Naive thymus-derived CD8-positive, alpha-beta T cell (primary cell): ENCODE data around the gene MAMDC4. TPM values are rescaled to one million over a fixed set of nuclear protein-coding genes. Genes with fewer than 3 reads are reported as not detected.

Experiments
- ATAC-seq, 2 donors: fragments of 150-1000 bp; cut with Tn5 transposase in 1 of 2; sonication (Bioruptor Pico), chemical (Tn5 transposase) in 1 of 2; 1 replicate in 1 of 2; 2 replicates in 1 of 2; pipeline ENCODE4 v1.10.0; 2021; ENCODE audit warnings: mild to moderate bottlenecking in 2 of 2, moderate library complexity in 2 of 2
- POLR2A ChIA-PET: fragments of 350-600 bp; sonication (Branson Sonifier 250); formaldehyde crosslinking; loops from one replicate; lab custom pipeline; 2021; ENCODE audit warnings: antibody characterized with exemption; lab: Charles Lee
- DNase-seq, 10 donors: peaks; one replicate each; pipeline versions ENCODE4 v3.0.0 to v3.0.0-alpha.2; 2020 to 2022
- H3K27ac Mint-ChIP-seq, 10 donors: one replicate each; pipeline ENCODE4 v1.8.0; 2020 to 2022; ENCODE audit warnings: mild to moderate bottlenecking in 10 of 10, mixed read lengths in 10 of 10, moderate library complexity in 4 of 10, inconsistent platforms in 1 of 10
- H3K27me3 Mint-ChIP-seq, 5 donors: one replicate each; pipeline ENCODE4 v1.8.0; 2021 to 2022; ENCODE audit warnings: mixed read lengths in 5 of 5
- H3K36me3 Mint-ChIP-seq, 3 donors: one replicate each; pipeline ENCODE4 v1.8.0; 2020 to 2022; ENCODE audit warnings: mixed read lengths in 3 of 3, mild to moderate bottlenecking in 2 of 3, inconsistent platforms in 1 of 3
- H3K4me1 Mint-ChIP-seq, 4 donors: one replicate each; pipeline ENCODE4 v1.8.0; 2021 to 2022; ENCODE audit warnings: mixed read lengths in 4 of 4
- H3K4me3 Mint-ChIP-seq, 10 donors: one replicate each; pipeline ENCODE4 v1.8.0; 2020 to 2022; ENCODE audit warnings: mild to moderate bottlenecking in 10 of 10, mixed read lengths in 10 of 10, moderate library complexity in 6 of 10, inconsistent platforms in 1 of 10
- H3K9me3 Mint-ChIP-seq, 9 donors: one replicate each; pipeline ENCODE4 v1.8.0; 2020 to 2022; ENCODE audit warnings: mixed read lengths in 9 of 9, mild to moderate bottlenecking in 3 of 9, inconsistent platforms in 1 of 9, moderate library complexity in 1 of 9
- polyA plus RNA-seq, 3 donors: library from polyadenylated mRNA; unstranded; fragments of 300-500 nt; fragmentation: Illumina TruSeq; gene quantifications; one replicate each; pipeline ENCODE4 v1.2.3, GENCODE V29; 2021
- total RNA-seq, 8 experiments: library from RNA in 2 of 8; stranded (reverse) in 2 of 8; gene quantifications; one replicate each; pipeline ENCODE4 v1.2.3 and lab custom pipeline; 2021 to 2026

Gene MAMDC4
- total and polyA plus RNA-seq, 5 experiments from 2014 or later = 0.14 to 7.5 (median 3.3) TPM; not detected in 1

DNA sequence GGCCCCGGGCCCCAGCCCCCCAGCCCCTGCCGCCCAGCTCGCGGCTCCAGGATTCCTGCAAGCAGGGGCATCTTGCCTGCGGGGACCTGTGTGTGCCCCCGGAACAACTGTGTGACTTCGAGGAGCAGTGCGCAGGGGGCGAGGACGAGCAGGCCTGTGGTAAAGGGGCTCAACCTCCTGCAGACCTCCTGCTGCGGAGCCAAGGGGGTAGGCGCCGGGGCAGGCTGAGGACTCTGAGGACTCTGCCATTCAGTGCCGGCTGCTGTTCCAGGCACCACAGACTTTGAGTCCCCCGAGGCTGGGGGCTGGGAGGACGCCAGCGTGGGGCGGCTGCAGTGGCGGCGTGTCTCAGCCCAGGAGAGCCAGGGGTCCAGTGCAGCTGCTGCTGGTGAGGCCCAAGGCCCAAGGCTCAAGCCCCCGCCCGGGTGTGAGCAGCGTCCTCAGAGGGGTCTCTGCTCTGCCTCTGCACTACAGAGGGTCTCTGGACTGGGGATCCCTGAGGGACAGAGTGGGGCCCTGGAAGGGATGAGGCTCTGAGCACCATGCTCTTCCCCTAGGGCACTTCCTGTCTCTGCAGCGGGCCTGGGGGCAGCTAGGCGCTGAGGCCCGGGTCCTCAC is 3.4 kb downstream of the MAMDC4 start:
- Mint-ChIP-seq H3K9me3 (no peaks in the 10 kb centered on the region), H3K36me3 (peaks cover 0 to 2% (median 0%) of the 10 kb centered on the region in 3 donors), H3K27me3 (no peaks in the 10 kb centered on the region), H3K27ac (no peak overlapping the region), H3K4me3 (no peak overlapping the region), H3K4me1 (peaks cover 0 to 1% (median 0%) of the 10 kb centered on the region in 4 donors)
- POLR2A ChIA-PET = interaction anchor here (1.9 kb wide), 1 partner anchor 7 kb away, joined by 4 read pairs; no protein-coding TSS in a partner anchor
- DNase-seq = peak in 1 of 10 donors; percentile 60
- ATAC-seq = no peak

DNA sequence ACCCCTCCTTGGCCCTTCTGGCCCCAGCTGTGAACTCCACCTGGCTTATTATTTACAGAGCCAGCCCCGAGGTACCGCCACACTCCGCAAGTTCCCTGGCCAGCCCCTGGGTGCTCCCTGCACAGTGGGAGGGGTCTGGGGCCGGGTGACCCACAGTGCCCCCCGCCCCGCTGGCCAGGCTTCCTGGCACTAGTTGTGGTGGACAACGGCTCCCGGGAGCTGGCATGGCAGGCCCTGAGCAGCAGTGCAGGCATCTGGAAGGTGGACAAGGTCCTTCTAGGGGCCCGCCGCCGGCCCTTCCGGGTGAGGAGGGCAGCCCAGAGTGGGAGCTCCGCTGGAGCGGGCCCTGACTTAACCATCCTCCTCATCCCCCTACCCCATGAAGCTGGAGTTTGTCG is 3.9 kb downstream of the MAMDC4 start:
- peak in 2 of 10 donors; percentile 17 to 53 for DNase-seq
- H3K27ac Mint-ChIP-seq = no peak overlapping the region
- no peak overlapping the region for H3K4me3 Mint-ChIP-seq
- no peaks in the 10 kb centered on the region for H3K9me3 Mint-ChIP-seq
- H3K4me1 Mint-ChIP-seq = peaks cover 0 to 1% (median 0%) of the 10 kb centered on the region in 4 donors
- peaks cover 0 to 2% (median 0%) of the 10 kb centered on the region in 3 donors for H3K36me3 Mint-ChIP-seq
- H3K27me3 Mint-ChIP-seq = no peaks in the 10 kb centered on the region
- ATAC-seq = no peak
- POLR2A ChIA-PET = interaction anchor here (1.9 kb wide), 1 partner anchor 8 kb away, joined by 4 read pairs; no protein-coding TSS in a partner anchor

DNA sequence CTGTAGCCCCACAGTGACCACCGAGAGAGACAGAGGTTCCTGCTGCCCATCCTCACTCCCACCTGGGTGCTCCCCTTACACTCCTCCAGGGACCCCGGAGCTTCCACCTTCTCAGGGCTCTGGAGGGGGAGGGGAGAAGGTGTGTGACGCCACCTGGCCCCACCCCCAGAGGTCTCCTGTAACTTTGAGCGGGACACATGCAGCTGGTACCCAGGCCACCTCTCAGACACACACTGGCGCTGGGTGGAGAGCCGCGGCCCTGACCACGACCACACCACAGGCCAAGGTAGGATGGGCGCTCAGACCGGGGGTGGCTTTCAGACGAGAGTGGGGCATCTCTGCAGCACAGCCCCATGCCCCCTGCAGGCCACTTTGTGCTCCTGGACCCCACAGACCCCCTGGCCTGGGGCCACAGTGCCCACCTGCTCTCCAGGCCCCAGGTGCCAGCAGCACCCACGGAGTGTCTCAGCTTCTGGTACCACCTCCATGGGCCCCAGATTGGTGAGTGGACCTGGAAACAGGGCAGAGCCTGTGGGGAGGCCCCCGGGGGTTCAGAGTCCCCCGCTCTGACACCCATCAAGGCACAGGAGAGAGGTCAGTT is 4.5 kb downstream of the MAMDC4 start:
- H3K36me3 Mint-ChIP-seq = peaks cover 0 to 3% (median 0%) of the 10 kb centered on the region in 3 donors
- H3K4me1 Mint-ChIP-seq = peaks cover 0 to 1% (median 0%) of the 10 kb centered on the region in 4 donors
- H3K27ac Mint-ChIP-seq = no peak overlapping the region
- POLR2A ChIA-PET = interaction anchor here (1.9 kb wide), 1 partner anchor 8 kb away, joined by 4 read pairs; no protein-coding TSS in a partner anchor
- no peaks in the 10 kb centered on the region for H3K9me3 Mint-ChIP-seq
- H3K27me3 Mint-ChIP-seq = no peaks in the 10 kb centered on the region
- no peak for ATAC-seq
- H3K4me3 Mint-ChIP-seq = no peak overlapping the region
- DNase-seq = peak in 1 of 10 donors; percentile 57

DNA sequence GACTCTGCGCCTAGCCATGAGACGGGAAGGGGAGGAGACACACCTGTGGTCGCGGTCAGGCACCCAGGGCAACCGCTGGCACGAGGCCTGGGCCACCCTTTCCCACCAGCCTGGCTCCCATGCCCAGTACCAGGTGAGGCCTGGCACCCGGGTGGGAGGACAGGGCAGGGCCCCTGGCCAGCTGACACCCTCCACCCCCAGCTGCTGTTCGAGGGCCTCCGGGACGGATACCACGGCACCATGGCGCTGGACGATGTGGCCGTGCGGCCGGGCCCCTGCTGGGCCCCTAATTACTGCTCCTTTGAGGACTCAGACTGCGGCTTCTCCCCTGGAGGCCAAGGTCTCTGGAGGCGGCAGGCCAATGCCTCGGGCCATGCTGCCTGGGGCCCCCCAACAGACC is 5.0 kb downstream of the MAMDC4 start:
- no peak overlapping the region for H3K4me3 Mint-ChIP-seq
- no peak overlapping the region for H3K27ac Mint-ChIP-seq
- POLR2A ChIA-PET = interaction anchor here (0.6 to 1.9 kb wide), 2 partner anchors 9 to 16 kb away, joined by 4 read pairs; no protein-coding TSS in a partner anchor
- peaks cover 0 to 6% (median 0%) of the 10 kb centered on the region in 3 donors for H3K36me3 Mint-ChIP-seq
- peak in 1 of 10 donors; percentile 15 for DNase-seq
- H3K9me3 Mint-ChIP-seq = no peaks in the 10 kb centered on the region
- no peak for ATAC-seq
- no peaks in the 10 kb centered on the region for H3K27me3 Mint-ChIP-seq
- H3K4me1 Mint-ChIP-seq = peaks cover 0 to 1% (median under 1%) of the 10 kb centered on the region in 4 donors

DNA sequence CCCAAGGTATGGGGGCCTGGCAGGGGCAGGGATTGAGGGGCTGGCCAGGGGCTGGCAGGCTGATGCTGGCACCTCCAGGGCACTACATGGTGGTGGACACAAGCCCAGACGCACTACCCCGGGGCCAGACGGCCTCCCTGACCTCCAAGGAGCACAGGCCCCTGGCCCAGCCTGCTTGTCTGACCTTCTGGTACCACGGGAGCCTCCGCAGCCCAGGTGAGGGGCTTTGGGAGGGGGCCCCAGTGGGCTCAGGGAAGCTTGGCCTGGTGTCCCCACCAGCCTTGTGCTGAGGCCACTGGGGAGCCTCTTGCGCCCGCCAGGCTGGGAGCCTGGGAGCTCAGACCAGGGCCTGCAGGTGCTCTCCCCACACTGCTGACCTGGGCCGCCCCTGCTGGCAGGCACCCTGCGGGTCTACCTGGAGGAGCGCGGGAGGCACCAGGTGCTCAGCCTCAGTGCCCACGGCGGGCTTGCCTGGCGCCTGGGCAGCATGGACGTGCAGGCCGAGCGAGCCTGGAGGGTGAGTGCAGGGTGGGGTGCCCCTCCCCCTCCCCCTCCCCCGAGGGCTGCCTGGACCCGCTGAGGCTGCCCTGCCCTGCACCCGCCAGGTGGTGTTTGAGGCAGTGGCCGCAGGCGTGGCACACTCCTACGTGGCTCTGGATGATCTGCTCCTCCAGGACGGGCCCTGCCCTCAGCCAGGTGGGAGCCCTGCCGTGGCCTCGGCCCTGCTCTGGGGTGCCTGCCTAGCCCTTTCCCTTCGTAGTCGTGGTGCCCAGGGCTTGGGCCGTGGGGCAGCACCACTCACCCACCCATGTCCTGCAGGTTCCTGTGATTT is 5.7 kb downstream of the MAMDC4 start:
- ATAC-seq (no peak), DNase-seq (peak in 2 of 10 donors; percentile 16 to 51)
- H3K27me3 Mint-ChIP-seq = no peaks in the 10 kb centered on the region
- H3K4me1 Mint-ChIP-seq = peaks cover 0 to 5% (median under 1%) of the 10 kb centered on the region in 4 donors
- no peak overlapping the region for H3K4me3 Mint-ChIP-seq
- POLR2A ChIA-PET = interaction anchor here (0.6 to 1.9 kb wide), 2 partner anchors 10 to 15 kb away, joined by 4 read pairs; no protein-coding TSS in a partner anchor
- peaks cover 0 to 12% (median 0%) of the 10 kb centered on the region in 3 donors for H3K36me3 Mint-ChIP-seq
- H3K9me3 Mint-ChIP-seq = no peaks in the 10 kb centered on the region
- H3K27ac Mint-ChIP-seq = no peak overlapping the region

DNA sequence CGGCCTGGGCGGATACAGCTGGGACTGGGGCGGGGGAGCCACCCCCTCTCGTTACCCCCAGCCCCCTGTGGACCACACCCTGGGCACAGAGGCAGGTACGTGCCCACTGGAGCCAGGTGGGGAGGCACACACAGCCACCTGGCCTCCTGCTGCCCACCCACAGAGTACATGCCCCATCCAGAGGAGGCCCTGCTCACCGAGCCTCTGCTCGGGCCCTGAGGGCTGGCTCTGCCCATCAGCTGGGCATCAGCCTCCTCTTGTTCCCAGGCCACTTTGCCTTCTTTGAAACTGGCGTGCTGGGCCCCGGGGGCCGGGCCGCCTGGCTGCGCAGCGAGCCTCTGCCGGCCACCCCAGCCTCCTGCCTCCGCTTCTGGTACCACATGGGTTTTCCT is 6.3 kb downstream of the MAMDC4 start:
- Mint-ChIP-seq H3K27ac (no peak overlapping the region), H3K27me3 (no peaks in the 10 kb centered on the region), H3K36me3 (peaks cover 0 to 19% (median 0%) of the 10 kb centered on the region in 3 donors), H3K4me1 (peaks cover 0 to 5% (median under 1%) of the 10 kb centered on the region in 4 donors), H3K9me3 (no peaks in the 10 kb centered on the region), H3K4me3 (no peak overlapping the region)
- DNase-seq (peak in 1 of 10 donors; percentile 54), ATAC-seq (peak in 1 of 2 donors; percentile 6)
- POLR2A ChIA-PET = no interaction called here

DNA sequence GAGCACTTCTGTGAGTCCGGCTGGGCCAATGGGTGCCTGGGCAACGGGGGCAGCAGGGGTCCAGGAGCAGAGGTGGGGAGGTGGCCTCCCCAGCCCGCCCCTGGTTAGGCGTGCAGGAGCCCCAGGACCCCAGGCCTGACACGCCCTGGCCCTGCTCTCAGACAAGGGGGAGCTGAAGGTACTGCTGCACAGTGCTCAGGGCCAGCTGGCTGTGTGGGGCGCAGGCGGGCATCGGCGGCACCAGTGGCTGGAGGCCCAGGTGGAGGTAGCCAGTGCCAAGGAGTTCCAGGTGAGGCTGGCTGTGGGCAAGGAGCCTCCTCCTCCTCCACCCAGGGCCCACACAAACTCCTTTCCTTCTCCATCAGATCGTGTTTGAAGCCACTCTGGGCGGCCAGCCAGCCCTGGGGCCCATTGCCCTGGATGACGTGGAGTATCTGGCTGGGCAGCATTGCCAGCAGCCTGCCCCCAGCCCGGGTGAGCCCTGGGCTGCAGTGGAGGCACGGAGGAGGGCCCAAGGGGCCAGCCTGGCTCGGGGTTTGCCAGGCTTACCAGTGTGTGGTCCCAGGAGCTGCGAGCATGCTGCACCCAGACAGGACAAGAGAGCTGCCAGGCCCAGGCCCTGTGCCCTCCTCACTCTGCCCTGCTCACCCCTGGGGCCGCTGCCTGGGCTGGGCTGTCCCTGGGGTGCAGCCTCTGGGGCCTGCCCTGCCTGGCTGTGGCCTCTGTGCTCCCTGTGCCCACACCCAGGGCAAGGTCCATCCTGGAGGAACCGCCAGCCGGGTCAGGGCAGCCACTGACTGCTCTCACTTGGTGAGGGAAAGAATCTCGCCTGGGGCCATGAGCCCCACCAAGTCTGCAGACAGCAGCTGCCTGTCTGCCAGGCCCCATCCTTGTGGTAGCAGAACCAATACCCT is 7.0 kb downstream of the MAMDC4 start:
- ATAC-seq (no peak), DNase-seq (peak in 1 of 10 donors; percentile 60)
- Mint-ChIP-seq H3K27ac (no peak overlapping the region), H3K4me1 (peaks cover 1 to 6% (median 6%) of the 10 kb centered on the region in 4 donors), H3K36me3 (peaks cover 0 to 25% (median 0%) of the 10 kb centered on the region in 3 donors), H3K4me3 (no peak overlapping the region), H3K9me3 (no peaks in the 10 kb centered on the region), H3K27me3 (no peaks in the 10 kb centered on the region)
- POLR2A ChIA-PET = interaction anchor here (1.2 kb wide), 1 partner anchor 27 kb away, joined by 3 read pairs; the partner anchor contains the start of gene TRAF2

DNA sequence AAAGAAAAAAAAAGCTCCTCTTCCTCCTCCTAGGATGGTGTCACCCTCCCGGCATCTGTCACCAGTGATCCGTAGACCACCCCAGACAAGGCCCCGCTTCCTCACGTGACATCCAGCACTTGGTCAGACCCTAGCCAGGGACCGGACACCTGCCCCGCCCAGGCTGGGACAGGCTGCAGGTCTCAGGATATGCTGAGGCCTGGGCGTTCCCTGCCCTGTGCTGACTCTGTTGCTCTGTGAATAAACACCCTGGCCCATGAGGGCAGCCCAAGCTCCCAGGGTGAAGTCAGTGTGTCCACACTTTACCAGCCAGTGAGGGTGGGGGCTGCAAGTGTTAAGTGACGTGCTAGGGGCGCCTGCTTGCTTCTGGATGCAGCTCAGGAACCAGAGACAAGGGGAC is 8.4 kb downstream of the MAMDC4 start:
- ATAC-seq (no peak), DNase-seq (peak in 1 of 10 donors; percentile 9)
- Mint-ChIP-seq H3K4me3 (peak overlapping the region in 1 of 10 donors; percentile 41), H3K9me3 (no peaks in the 10 kb centered on the region), H3K27ac (peak overlapping the region in 1 of 10 donors; percentile 80), H3K36me3 (peaks cover 0 to 26% (median 0%) of the 10 kb centered on the region in 3 donors), H3K4me1 (peaks cover 4 to 19% (median 14%) of the 10 kb centered on the region in 4 donors), H3K27me3 (no peaks in the 10 kb centered on the region)
- POLR2A ChIA-PET = interaction anchor here (0.5 to 1.3 kb wide), 5 partner anchors 10 to 267 kb away, joined by 3 to 4 read pairs (median 3); partner anchors contain the start of gene TRAF2

DNA sequence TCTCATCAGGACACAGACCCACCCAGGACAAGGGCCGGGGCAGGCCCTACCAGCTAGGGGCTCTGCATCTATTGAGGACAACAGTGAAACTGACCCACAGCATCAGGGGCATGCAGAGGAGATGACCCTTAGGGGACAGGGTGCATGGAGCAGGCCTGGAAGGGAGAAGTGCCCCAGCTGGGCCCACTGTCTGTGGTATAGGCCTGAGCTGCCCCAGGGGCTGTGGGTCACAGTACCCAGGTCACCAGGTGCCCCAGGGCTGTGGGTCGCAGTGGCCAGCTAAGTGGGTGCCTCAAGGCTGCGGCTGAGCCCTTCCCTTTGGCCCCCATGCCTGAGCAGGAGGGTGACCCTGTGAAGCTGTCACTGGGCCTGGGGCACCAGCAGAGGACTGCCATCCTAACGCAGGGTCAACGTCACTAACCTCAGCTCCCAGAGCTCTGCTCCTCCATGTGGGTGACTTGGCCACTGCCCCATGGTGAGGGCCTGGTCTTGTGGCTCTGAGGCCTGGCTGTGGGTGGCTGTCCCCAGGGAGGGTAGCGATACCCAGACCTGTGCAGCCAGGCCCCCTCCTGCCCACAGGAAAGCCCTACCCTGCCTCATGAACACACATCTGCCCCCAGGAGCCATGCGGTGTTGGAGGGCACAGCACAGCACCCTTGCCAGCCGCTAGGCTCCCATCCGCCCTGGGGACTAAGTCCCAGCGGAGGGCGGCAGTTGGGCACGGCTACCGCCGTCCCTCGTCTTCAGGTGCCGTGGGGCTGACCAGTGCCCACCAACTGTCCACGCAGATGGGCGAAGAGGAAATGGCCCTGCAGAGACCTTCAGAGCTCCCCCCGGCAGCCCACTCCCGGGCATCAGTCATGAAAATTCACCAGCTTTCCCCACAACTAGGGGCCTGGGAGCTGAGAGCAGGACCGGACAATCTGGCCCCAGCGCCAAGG is 9.1 kb downstream of the MAMDC4 start:
- DNase-seq (peak in 1 of 10 donors; percentile 55), ATAC-seq (no peak)
- Mint-ChIP-seq H3K9me3 (no peaks in the 10 kb centered on the region), H3K4me1 (peaks cover 4 to 22% (median 14%) of the 10 kb centered on the region in 4 donors), H3K4me3 (no peak overlapping the region), H3K27ac (peak overlapping the region in 1 of 10 donors; percentile 8), H3K27me3 (no peaks in the 10 kb centered on the region), H3K36me3 (peaks cover 0 to 26% (median 0%) of the 10 kb centered on the region in 3 donors)
- POLR2A ChIA-PET = interaction anchor here (0.5 to 1.3 kb wide), 6 partner anchors 9 to 267 kb away, joined by 3 to 6 read pairs (median 3); partner anchors contain the start of gene TRAF2

DNA sequence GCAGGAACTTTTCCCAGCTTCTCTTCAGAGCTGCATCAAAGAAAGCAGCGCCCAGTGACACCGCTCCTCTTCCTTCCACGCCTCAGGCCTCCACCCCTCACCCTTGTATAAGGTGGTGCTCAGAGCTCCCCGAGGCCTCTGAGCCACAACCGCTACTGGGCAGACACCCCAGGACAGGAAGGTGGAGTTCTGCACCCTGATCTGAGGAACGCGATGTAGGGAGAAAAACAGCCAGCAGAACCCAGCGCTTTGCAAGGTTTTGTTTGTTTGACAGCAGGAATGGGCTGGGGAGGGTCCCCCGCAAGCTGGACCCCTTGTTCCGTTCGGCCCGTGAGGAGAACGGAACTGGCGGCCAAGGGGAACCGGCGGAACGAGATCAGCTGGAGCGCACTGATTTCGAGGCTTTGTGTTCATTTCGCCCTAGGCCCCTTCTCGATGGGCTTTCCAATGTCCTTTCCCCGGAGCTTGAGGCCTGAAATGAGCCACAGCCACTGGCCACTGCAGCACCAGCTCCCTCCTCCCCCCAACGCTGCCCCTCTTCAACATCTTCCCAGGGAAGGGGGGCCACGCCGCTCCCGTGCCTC is 9.8 kb downstream of the MAMDC4 start:
- ATAC-seq = no peak
- peaks cover 4 to 23% (median 14%) of the 10 kb centered on the region in 4 donors for H3K4me1 Mint-ChIP-seq
- H3K27ac Mint-ChIP-seq = no peak overlapping the region
- peak in 1 of 10 donors; percentile 32 for DNase-seq
- peaks cover 0 to 26% (median 0%) of the 10 kb centered on the region in 3 donors for H3K36me3 Mint-ChIP-seq
- no peaks in the 10 kb centered on the region for H3K27me3 Mint-ChIP-seq
- POLR2A ChIA-PET = no interaction called here
- H3K9me3 Mint-ChIP-seq = no peaks in the 10 kb centered on the region
- no peak overlapping the region for H3K4me3 Mint-ChIP-seq
